ENCODE measurements around the gene RNASEH1. TPM values are rescaled to one million over a fixed set of nuclear protein-coding genes. Genes with fewer than 3 reads are reported as not detected.
"Not testable (repeated sequence)": the region's sequence is repeated elsewhere in the genome, so short reads cannot be mapped to it uniquely, and the experiment has no call there.

RNASEH1 gene
- total RNA-seq, 4 donors from 2014 or later = 21.6 to 31.0 (median 26.1) TPM

DNA sequence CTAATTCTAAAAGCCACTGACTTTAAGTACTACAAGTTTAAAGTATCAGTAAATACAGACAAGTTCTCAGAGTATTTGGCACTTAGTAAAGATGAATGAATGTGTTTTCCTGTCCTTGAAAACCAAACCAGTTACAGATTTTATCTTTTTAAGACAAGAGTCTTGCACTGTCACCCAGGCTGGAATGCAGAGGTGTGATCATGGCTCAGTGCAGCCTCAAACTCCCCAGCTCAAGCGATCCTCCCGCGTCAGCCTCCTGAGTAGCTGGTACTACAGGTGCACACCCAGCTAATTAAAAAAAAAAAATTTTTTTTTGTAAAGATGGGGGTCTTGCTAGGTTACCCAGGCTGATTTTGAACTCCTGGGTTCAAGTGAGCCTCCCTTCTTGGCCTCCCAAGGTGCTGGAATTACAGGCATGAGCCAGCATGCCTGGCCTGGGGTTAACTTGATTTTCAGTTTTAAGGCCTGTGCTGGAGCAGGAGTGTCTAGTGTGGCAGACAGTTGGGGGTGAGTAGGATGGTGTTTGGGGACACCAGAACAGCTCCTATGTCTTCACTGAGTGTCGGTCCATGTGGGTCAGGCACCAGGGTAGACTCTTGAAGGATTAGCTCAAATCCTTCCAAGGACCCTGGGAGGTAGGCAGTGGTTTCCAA is 26.6 kb upstream of the RNASEH1 start:
- Histone ChIP-seq H3K4me1 (peaks cover 0 to 19% (median 0%) of the 10 kb centered on the region in 4 donors), H3K27me3 (no peaks in the 10 kb centered on the region), H3K27ac (peak overlapping the region; percentile 1 to 81 (median 78)), H3K36me3 (peaks cover 0 to 58% (median 10%) of the 10 kb centered on the region in 3 donors), H3K9me3 (no peaks in the 10 kb centered on the region), H3K4me3 (no peak overlapping the region)
- 44 to 80% methylated on average over 4 of the region's 4 CpGs for WGBS, 2 donors
- TF ChIP-seq POLR2A (IDR thresholded peaks at IDR 0.05) (no peak), EP300 (IDR thresholded peaks at IDR 0.05) (no peak), CTCF (IDR thresholded peaks at IDR 0.05) (no peak)
- no peak for DNase-seq (ENCODE audit: low spot score in 2 of 2)

DNA sequence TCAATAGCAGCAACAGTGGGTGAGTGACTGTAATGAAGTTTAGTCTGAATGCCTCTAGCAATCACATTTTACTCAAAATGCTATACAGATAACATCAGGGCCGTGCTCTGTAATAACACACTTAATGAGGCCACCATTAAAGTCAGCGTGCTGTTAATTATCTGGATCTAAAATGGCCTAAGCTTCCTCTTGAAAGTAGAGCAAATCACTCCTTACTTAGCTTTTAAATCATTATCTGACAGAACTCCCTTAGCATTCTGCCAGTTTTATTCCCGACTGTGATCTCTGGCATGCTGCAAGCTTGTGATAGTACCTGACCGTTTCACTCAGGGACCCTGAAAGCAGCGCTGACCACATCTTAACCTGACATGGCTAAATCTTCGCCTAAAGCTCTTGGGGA is 25.9 kb upstream of the RNASEH1 start:
- TF ChIP-seq CTCF (IDR thresholded peaks at IDR 0.05) (no peak), POLR2A (IDR thresholded peaks at IDR 0.05) (no peak), EP300 (IDR thresholded peaks at IDR 0.05) (no peak)
- Histone ChIP-seq H3K9me3 (no peaks in the 10 kb centered on the region), H3K4me3 (no peak overlapping the region), H3K36me3 (peaks cover 0 to 64% (median 10%) of the 10 kb centered on the region in 3 donors), H3K27me3 (no peaks in the 10 kb centered on the region), H3K27ac (peak overlapping the region in 3 of 4 donors; percentile 1 to 81 (median 81)), H3K4me1 (peaks cover 0 to 26% (median 2%) of the 10 kb centered on the region in 4 donors)
- no peak for DNase-seq (ENCODE audit: low spot score in 2 of 2)
- 74 to 81% methylated on average over 6 of the region's 6 CpGs for WGBS, 2 donors

GRCh38 chr2:3581367-3582262 is 23.5 kb upstream of the RNASEH1 start:
- no peak for TF ChIP-seq CTCF (IDR thresholded peaks at IDR 0.05)
- TF ChIP-seq EP300 (IDR thresholded peaks at IDR 0.05) = no peak
- TF ChIP-seq POLR2A (IDR thresholded peaks at IDR 0.05) = no peak
- no peak for DNase-seq (ENCODE audit: low spot score in 2 of 2)
- H3K27me3 ChIP-seq = no peaks in the 10 kb centered on the region
- H3K36me3 ChIP-seq = peaks cover 0 to 80% (median 10%) of the 10 kb centered on the region in 3 donors
- no peak overlapping the region for H3K4me3 ChIP-seq
- 85 to 86% methylated on average over 13 of the region's 13 CpGs for WGBS, 2 donors
- peaks cover 4 to 50% (median 19%) of the 10 kb centered on the region in 4 donors for H3K4me1 ChIP-seq
- H3K9me3 ChIP-seq = no peaks in the 10 kb centered on the region
- no peak overlapping the region for H3K27ac ChIP-seq

DNA sequence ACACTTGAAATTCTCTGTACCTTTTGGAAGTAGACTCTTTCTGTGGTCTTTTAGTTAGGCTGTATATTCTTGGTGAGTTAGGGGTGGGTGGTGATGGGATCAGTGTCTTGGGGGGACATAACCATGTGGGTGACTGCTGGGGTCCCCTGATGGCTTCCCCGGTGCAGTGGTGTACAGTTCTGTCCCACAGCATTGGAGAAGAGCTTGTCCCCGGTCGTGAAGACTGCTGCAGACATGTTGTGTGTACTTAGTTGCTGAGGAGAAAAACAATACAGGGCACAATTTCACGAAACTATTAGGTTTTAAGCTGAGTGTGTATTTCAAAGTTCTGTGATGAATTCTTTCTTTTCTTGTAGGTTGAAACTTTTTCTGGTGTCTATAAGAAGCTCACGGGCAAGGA is 22.3 kb upstream of the RNASEH1 start:
- WGBS, 2 donors = 69 to 81% methylated on average over 5 of the region's 5 CpGs
- no peak for DNase-seq (ENCODE audit: low spot score in 2 of 2)
- no peak for TF ChIP-seq CTCF (IDR thresholded peaks at IDR 0.05)
- TF ChIP-seq POLR2A (IDR thresholded peaks at IDR 0.05) = no peak
- no peak for TF ChIP-seq EP300 (IDR thresholded peaks at IDR 0.05)
- Histone ChIP-seq H3K27me3 (no peaks in the 10 kb centered on the region), H3K36me3 (peaks cover 0 to 81% (median 10%) of the 10 kb centered on the region in 3 donors), H3K4me3 (no peak overlapping the region), H3K4me1 (peaks cover 4 to 47% (median 26%) of the 10 kb centered on the region in 4 donors), H3K27ac (no peak overlapping the region), H3K9me3 (no peaks in the 10 kb centered on the region)

DNA sequence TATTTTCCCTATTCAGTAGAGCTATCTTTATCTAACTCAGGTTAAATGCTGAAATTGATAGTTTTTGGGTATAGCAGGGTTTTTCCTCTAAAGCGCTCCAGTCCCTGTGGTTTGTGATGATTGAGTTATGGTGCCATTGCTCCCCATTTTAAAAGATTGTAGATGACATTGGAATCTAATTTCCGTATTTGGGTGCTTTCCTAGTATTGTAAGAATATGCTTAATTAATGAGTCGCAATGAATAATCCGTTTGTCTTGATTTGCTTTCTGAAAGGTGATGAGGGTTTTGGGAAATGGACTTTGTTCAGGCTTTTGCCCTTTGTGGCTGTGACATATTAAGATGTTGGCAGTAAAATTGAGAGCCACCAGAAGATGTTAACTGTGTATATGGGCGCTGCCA is 20.9 kb upstream of the RNASEH1 start:
- Histone ChIP-seq H3K4me1 (peaks cover 4 to 49% (median 26%) of the 10 kb centered on the region in 4 donors), H3K27me3 (no peaks in the 10 kb centered on the region), H3K27ac (peak overlapping the region in 1 of 4 donors; percentile 47), H3K9me3 (no peaks in the 10 kb centered on the region), H3K36me3 (peaks cover 0 to 75% (median 10%) of the 10 kb centered on the region in 3 donors), H3K4me3 (no peak overlapping the region)
- WGBS, 2 donors = 72% methylated on average over 5 of the region's 5 CpGs
- TF ChIP-seq POLR2A (IDR thresholded peaks at IDR 0.05) (no peak), CTCF (IDR thresholded peaks at IDR 0.05) (no peak), EP300 (IDR thresholded peaks at IDR 0.05) (no peak)
- no peak for DNase-seq (ENCODE audit: low spot score in 2 of 2)

DNA sequence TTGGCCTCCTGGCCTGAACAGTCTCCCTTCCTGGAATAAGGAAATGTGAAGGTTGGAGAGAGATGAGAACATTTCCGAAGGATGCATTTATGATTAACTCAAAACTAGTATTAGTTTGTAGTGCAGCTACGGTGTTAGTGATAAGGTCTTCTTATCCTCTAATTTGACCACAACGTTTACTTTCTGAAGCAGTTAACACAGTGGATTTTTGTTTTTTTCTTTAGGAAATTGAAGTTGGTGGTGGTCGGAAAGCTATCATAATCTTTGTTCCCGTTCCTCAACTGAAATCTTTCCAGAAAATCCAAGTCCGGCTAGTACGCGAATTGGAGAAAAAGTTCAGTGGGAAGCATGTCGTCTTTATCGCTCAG is 18.1 kb upstream of the RNASEH1 start:
- Histone ChIP-seq H3K4me1 (peaks cover 4 to 49% (median 26%) of the 10 kb centered on the region in 4 donors), H3K36me3 (peaks cover 0 to 49% (median 6%) of the 10 kb centered on the region in 3 donors)
- 71 to 76% methylated on average over 10 of the region's 10 CpGs for WGBS, 2 donors

More for the DNA sequence above, 18.1 kb upstream of the RNASEH1 start:
- Histone ChIP-seq H3K4me3 (peak overlapping the region; percentile 70 to 96 (median 82)), H3K27ac (peak overlapping the region; percentile 83 to 98 (median 90))
- DNase-seq (ENCODE audit: low spot score in 2 of 2); H3K27me3 ChIP-seq; H3K9me3 ChIP-seq: not testable (repeated sequence)
